Measurements from ENCODE around the gene BBS4. TPM values are rescaled to one million over a fixed set of nuclear protein-coding genes. Genes with fewer than 3 reads are reported as not detected.
"Not testable (repeated sequence)": the region's sequence is repeated elsewhere in the genome, so short reads cannot be mapped to it uniquely, and the experiment has no call there.

The BBS4 gene
- total RNA-seq, 1 experiment from 2014 or later = 22.4 TPM

GRCh38 chr15:72700076-72700475, 14.1 kb downstream of the BBS4 start:
- Histone ChIP-seq H3K9me3 (no peaks in the 10 kb centered on the region), H3K4me1 (no peaks in the 10 kb centered on the region), H3K36me3 (ENCODE audit: control insufficient read depth, insufficient read depth, low read length) (no peaks in the 10 kb centered on the region), H3K4me3 (ENCODE audit: low read depth, low read length) (no peak overlapping the region), H3K27me3 (replicated peaks; ENCODE audit: control insufficient read depth, insufficient read depth, low read length) (no peaks in the 10 kb centered on the region)
- Mint-ChIP-seq H3K4me3 (ENCODE audit: unreplicated experiment) (no peak overlapping the region), H3K4me1 (ENCODE audit: low read depth, unreplicated experiment) (no peaks in the 10 kb centered on the region), H3K36me3 (ENCODE audit: insufficient read depth, unreplicated experiment) (no peaks in the 10 kb centered on the region), H3K27ac (ENCODE audit: unreplicated experiment) (no peak overlapping the region), H3K27me3 (ENCODE audit: insufficient read depth, unreplicated experiment) (no peaks in the 10 kb centered on the region), H3K9me3 (ENCODE audit: unreplicated experiment) (no peaks in the 10 kb centered on the region)
- no peak for TF ChIP-seq CTCF (IDR thresholded peaks at IDR 0.05; ENCODE audit: insufficient read depth in 1 of 2, low read depth in 1 of 2, low read length in 1 of 2, severe bottlenecking in 1 of 2, unreplicated experiment in 1 of 2)
- BruUV-seq (replicated peaks) = no TSS peak
- ChIA-PET CTCF (no interaction called here), POLR2A (no interaction called here)
- no peak for DNase-seq
- intact Hi-C loops (cut with micrococcal nuclease; ENCODE audit: unreplicated experiment) = no loop called here

DNA sequence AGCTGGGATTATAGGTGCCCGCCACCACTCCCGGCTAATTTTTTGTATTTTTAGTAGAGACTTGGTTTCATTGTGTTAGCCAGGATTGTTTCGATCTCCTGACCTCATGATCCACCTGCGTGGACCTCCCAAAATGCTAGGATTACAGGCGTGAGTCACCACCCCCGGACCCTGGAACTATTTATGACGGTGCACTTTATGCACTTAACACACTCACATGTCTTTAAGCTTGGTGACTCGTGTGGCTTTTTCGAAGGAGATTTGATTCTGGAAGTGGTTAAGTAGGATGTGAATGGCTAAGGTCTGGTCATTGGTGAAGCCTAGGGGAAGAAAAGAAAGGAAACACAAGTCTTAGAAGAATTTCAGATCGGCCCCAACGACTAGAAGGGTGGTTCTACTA, 20.3 kb downstream of the BBS4 start:
- DNase-seq = no peak
- no peaks in the 10 kb centered on the region for H3K9me3 Mint-ChIP-seq (ENCODE audit: unreplicated experiment)
- Histone ChIP-seq H3K4me1 (peaks cover 36% of the 10 kb centered on the region), H3K27me3 (replicated peaks; ENCODE audit: control insufficient read depth, insufficient read depth, low read length) (no peaks in the 10 kb centered on the region), H3K9me3 (no peaks in the 10 kb centered on the region), H3K4me3 (ENCODE audit: low read depth, low read length) (no peak overlapping the region), H3K36me3 (ENCODE audit: control insufficient read depth, insufficient read depth, low read length) (no peaks in the 10 kb centered on the region)
- H3K27ac Mint-ChIP-seq (ENCODE audit: unreplicated experiment) = no peak overlapping the region
- no peaks in the 10 kb centered on the region for H3K27me3 Mint-ChIP-seq (ENCODE audit: insufficient read depth, unreplicated experiment)
- ChIA-PET POLR2A (no interaction called here), CTCF (no interaction called here)
- H3K4me1 Mint-ChIP-seq (ENCODE audit: low read depth, unreplicated experiment) = peaks cover 19% of the 10 kb centered on the region
- BruUV-seq (replicated peaks) = no TSS peak
- no peak for TF ChIP-seq CTCF (IDR thresholded peaks at IDR 0.05; ENCODE audit: insufficient read depth in 1 of 2, low read depth in 1 of 2, low read length in 1 of 2, severe bottlenecking in 1 of 2, unreplicated experiment in 1 of 2)
- no peaks in the 10 kb centered on the region for H3K36me3 Mint-ChIP-seq (ENCODE audit: insufficient read depth, unreplicated experiment)
- intact Hi-C loops (cut with micrococcal nuclease; ENCODE audit: unreplicated experiment) = no loop called here
- H3K4me3 Mint-ChIP-seq (ENCODE audit: unreplicated experiment) = no peak overlapping the region

DNA sequence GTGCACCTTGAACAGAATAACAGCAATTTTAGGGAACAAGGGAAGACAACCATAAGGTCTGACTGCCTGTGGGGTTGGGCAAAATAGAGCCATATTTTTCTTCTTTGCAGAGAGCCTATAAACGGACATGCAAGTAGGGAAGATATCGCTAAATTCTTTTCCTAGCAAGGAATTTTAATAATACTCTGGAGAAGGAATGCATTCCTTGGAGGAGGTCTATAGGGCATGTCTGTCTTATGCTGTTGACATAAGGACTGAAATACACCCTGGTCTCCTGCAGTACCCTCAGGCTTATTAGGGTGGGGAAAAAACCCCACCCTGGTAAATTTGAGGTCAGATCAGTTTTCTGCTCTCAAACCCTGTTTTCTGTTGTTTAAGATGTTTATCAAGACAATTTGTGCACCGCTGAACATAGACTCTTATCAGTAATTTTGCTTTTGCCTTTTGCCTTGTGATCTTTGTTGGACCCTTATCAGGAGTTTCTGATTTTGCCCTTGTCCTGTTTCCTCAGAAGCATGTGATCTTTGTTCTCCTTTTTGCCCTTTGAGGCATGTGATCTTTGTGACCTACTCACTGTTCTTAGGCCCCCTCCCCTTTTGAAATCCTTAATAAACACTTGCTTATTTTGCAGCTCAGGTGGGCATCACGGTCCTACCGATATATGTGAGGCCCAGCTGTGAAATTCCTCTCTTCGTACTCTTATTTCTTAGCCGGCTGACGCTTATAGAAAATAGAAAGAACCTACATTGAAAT, 22.7 kb downstream of the BBS4 start:
- H3K36me3 Mint-ChIP-seq (ENCODE audit: insufficient read depth, unreplicated experiment); H3K36me3 ChIP-seq (ENCODE audit: control insufficient read depth, insufficient read depth, low read length); H3K27me3 ChIP-seq (replicated peaks; ENCODE audit: control insufficient read depth, insufficient read depth, low read length); H3K27me3 Mint-ChIP-seq (ENCODE audit: insufficient read depth, unreplicated experiment); H3K9me3 Mint-ChIP-seq (ENCODE audit: unreplicated experiment); H3K4me3 ChIP-seq (ENCODE audit: low read depth, low read length); BruUV-seq (replicated peaks); intact Hi-C loops (cut with micrococcal nuclease; ENCODE audit: unreplicated experiment); POLR2A ChIA-PET; H3K9me3 ChIP-seq: not testable (repeated sequence)
- peaks cover 36% of the 10 kb centered on the region for H3K4me1 ChIP-seq
- peak in 1 of 2 experiments; percentile 12 for DNase-seq
- peak overlapping the region; percentile 39 for H3K27ac Mint-ChIP-seq (ENCODE audit: unreplicated experiment)
- peaks cover 19% of the 10 kb centered on the region for H3K4me1 Mint-ChIP-seq (ENCODE audit: low read depth, unreplicated experiment)
- peak overlapping the region; percentile 45 for H3K4me3 Mint-ChIP-seq (ENCODE audit: unreplicated experiment)
- CTCF ChIA-PET = interaction anchor here (0.6 to 0.7 kb wide), 2 partner anchors 13 to 480 kb away, joined by 3 read pairs; no protein-coding TSS in a partner anchor

All from Caco-2 (cell line).